GM19025 (cell line): ENCODE measurements around the gene RHOA.
"Not testable (repeated sequence)": the region's sequence is repeated elsewhere in the genome, so short reads cannot be mapped to it uniquely, and the experiment has no call there.

Experiments used
- ATAC-seq: cut with Tn5 transposase; IDR thresholded peaks from one replicate; pipeline ENCODE4 v1.9.1; 2021; ENCODE audit warnings: mild to moderate bottlenecking, low read depth, moderate library complexity; ENCODE audit not compliant: unreplicated experiment

RHOA gene

DNA sequence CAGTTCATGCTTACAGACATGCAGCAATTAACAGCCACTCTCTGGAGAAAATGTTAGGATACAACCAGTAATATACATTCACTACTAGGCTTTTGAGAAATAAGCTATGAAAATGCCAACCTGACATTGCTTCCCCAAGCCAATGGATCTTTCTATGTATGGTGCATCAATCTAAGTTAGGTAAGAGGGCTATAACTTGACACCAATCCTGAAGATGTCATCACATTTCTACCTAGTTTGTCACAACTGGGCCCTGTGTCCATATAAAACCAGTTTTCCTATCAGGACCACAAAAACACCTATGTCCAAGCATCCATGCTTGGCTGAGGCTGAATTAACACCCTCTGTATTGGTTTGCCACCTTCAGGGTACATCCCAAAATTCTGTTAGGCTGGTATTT, 39.8 kb downstream of the RHOA start:
- no peak for ATAC-seq

DNA sequence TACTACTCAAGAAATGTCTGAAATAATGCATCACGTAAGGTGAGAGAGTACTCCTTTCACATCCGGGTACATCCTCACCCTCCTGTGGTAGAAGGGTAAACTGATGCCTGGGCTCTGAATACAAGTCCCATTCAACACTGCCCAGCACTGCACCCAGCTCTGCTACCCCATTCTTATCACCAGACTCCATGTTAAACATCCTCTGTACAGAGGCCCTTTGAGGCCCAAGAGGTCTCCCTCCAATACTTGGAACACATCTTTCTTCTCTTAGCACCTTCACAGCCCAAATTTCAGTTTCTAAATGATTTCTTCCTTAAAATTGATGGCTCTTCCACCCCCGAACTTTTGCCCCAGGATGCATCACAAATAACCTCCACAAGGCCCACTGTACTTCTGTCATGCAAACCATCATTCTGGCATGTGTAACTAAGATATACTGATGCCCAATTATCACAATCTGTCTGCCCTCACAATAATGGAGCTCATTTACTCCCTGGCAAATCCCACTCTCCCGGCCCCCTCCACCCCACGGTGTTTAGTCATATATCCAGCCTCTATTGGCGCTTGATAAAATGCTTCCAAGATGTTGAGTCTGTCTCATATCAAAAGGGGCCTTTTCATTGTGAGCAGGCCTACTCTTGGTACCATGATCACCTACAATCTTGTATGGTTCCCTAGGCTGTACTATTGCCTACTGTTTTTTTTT, 41.0 kb downstream of the RHOA start:
- ATAC-seq, result no peak

GRCh38 chr3:49362561-49362960, 49.2 kb downstream of the RHOA start:
- ATAC-seq, result no peak

DNA sequence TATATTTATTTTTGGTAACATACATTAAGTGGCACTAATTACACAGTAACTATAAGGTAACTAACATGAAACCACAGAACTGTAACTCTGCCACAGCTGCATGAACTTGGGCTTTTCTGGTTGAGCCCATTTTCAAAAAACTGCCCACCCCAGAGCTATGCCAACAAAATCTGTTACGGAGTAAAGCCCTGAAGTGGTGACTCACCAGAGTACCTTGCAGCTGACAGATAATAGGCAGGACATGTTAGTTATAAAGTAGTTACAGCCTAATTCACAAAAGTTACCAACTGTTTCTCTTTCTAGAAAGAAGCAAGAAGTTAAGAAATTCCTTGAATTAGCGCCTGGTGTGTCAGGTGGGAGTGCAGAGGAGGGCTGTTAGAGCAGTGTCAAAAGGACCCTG, 52.2 kb downstream of the RHOA start:
- ATAC-seq, result no peak

GRCh38 chr3:49358884-49359225, 52.9 kb downstream of the RHOA start:
- no peak for ATAC-seq

- ATAC-seq, result peak; percentile 92
These were observed 53.4 kb downstream of the RHOA start, which contains the start of gene GPX1 for GRCh38 chr3:49358217-49358883. Gene GPX1, minus strand, starts transcription at chr3:49358353. Its CDS starts 75 bp downstream, at chr3:49358278.

GRCh38 chr3:49357443-49358216, 54.1 kb downstream of the RHOA start:
- not testable (repeated sequence) for ATAC-seq

- ATAC-seq, result not testable (repeated sequence)
These were observed 54.7 kb downstream of the RHOA start for GRCh38 chr3:49357095-49357442.

DNA sequence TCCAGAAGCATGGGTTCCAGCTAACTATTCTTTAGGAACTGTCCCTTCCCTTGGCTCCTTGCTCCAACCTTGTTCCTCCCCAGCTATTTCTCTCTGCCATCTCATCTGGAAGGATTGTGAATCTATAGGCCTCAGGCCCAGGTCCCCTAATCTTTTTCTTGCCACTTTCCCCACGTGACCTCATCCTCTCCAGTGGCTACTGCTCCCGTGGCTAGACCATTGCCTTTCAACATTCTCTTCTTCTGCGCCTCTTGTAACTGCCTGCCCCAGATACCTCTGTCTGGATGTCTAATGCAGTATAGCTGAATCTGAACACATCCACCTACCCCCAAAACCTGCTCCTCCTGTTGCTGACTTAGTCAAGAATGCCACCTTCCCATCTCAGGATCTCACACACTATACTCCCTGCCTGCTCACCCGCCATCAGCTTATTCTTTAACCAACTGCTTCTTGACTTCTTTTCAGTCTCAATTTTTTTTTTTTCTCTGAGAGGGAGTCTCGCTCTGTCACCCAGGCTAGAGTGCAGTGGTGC, 58.8 kb downstream of the RHOA start:
- no peak for ATAC-seq

GRCh38 chr3:49352281-49352680, 59.5 kb downstream of the RHOA start:
- ATAC-seq, result no peak

DNA sequence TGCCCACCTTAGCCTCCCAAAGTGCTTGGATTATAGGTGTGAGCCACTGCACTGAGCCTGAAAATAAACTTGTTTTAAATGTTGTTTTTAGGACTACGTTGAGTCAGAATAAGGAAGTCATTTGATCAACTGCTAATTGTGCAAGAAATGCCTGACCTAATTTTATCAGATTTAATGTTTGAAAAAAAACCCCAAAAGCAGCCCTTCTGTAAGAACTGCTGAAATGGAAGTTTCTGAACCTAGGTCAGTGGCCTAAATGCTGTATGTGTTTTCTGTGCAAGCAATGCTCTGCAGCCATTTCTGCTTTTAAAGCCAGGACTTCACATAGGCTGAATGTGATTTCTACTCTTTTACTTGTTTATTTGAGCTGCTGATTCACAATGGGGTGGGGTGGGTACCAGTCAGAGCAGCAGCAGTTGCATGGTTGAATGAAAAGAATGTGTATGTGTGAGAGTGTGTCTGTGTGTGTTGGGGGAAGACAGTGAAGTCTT, 60.2 kb downstream of the RHOA start:
- ATAC-seq, result no peak

GRCh38 chr3:49349348-49350114, 62.2 kb downstream of the RHOA start:
- no peak for ATAC-seq

DNA sequence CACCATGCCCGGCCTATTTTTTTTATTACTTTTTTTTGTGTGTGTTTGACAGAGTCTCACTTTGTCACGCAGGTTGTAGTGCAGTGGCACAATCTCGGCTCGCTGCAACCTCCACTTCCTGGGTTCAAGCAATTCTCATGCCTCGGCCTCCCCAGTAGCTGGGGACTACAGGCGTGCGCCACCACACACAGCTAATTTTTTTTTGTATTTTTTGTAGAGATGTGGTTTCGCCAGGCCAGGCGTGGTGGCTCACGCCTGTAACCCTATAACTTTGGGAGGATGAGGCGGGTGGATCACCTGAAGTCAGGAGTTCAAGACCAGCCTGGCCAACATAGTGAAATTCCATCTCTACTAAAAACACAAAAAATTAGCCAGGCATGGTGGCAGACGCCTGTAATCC, 63.4 kb downstream of the RHOA start:
- not testable (repeated sequence) for ATAC-seq

GRCh38 chr3:49346797-49347251, 65.0 kb downstream of the RHOA start:
- no peak for ATAC-seq

- no peak for ATAC-seq
These were observed 68.6 kb downstream of the RHOA start for GRCh38 chr3:49343163-49343562.

- ATAC-seq, result no peak
These were observed 69.8 kb downstream of the RHOA start for GRCh38 chr3:49341996-49342395.

GRCh38 chr3:49339941-49340800, 71.6 kb downstream of the RHOA start, which contains the start of gene USP4:
Gene USP4, minus strand, starts transcription at chr3:49340053. Its CDS starts 29 bp downstream, at chr3:49340024.
- ATAC-seq, result peak; percentile 93

GRCh38 chr3:49339581-49339940, 72.2 kb downstream of the RHOA start:
- no peak for ATAC-seq

- ATAC-seq, result no peak
These were observed 77.7 kb downstream of the RHOA start for GRCh38 chr3:49333916-49334633.
